Gastrocnemius medialis (tissue), 4 donors: ENCODE measurements around the gene ACO2.

Experiments used
- CTCF ChIP-seq, 5 experiments: fragments of 450-650 bp in 3 of 5; fragments of 200-600 bp in 2 of 5; sonication (generic) in 2 of 5; IDR thresholded peaks in 4 of 5; conservative IDR thresholded peaks in 1 of 5; 1 replicate in 4 of 5; 2 replicates in 1 of 5; pipeline ENCODE4 v1.5.1; 2016 to 2019; ENCODE audit warnings: antibody characterized with exemption in 5 of 5, mild to moderate bottlenecking in 3 of 5, moderate library complexity in 3 of 5
- POLR2A ChIP-seq, 2 donors: fragments of 450-650 bp; IDR thresholded peaks; one replicate each; pipeline ENCODE4 v1.6.1; 2017; ENCODE audit warnings: antibody characterized with exemption in 2 of 2, mild to moderate bottlenecking in 2 of 2, moderate library complexity in 2 of 2

GRCh38 chr22:41516462-41516861 lies 47.5 kb downstream of the ACO2 start:
- TF ChIP-seq CTCF (IDR thresholded peaks at IDR 0.05 in 4 of 5, conservative IDR thresholded peaks at IDR 0.05 in 1 of 5) (peak in 4 of 5 experiments; percentile 8 to 14 (median 12)), POLR2A (IDR thresholded peaks at IDR 0.05) (no peak)
